PC-3 (cell line): ENCODE data around the gene VMAC. TPM values are rescaled to one million over a fixed set of nuclear protein-coding genes. Genes with fewer than 3 reads are reported as not detected.

ENCODE experiments used
- ATAC-seq: fragments of 200-7000 bp; cut with Tn5 transposase; 2 replicates; pipeline ENCODE4 v1.9.1; 2020; ENCODE audit warnings: mild to moderate bottlenecking, moderate library complexity
- BruUV-seq: library from RNA; stranded (reverse); fragments of 400-500 nt; replicated peaks from 2 replicates; lab custom pipeline; 2021; lab: Mats Ljungman, UMichigan
- CTCF ChIA-PET: fragments of 300-600 bp; sonication (Branson Sonifier 250); formaldehyde crosslinking; loops from one replicate; lab custom pipeline; 2022; ENCODE audit warnings: antibody characterized with exemption; lab: Charles Lee
- POLR2A ChIA-PET: fragments of 300-600 bp; sonication (Branson Sonifier 250); formaldehyde crosslinking; loops from one replicate; lab custom pipeline; 2022; ENCODE audit warnings: antibody characterized with exemption; ENCODE audit not compliant: unreplicated experiment; lab: Charles Lee
- DNase-seq: peaks from one replicate; pipeline ENCODE4 v3.0.0-alpha.2; 2015
- H2AFZ ChIP-seq: fragments of 300-600 bp; sonication (generic); 2 replicates; pipeline ENCODE4 v1.6.0; 2016; ENCODE audit warnings: antibody characterized with exemption, low read length
- H3F3A ChIP-seq: fragments of 300-600 bp; sonication (generic); one replicate; pipeline ENCODE4 v1.6.0; 2017; ENCODE audit warnings: antibody characterized with exemption, low read length, control low read depth, mild to moderate bottlenecking; ENCODE audit not compliant: unreplicated experiment
- H3K27ac ChIP-seq: fragments of 300-600 bp; sonication (generic); 2 replicates; pipeline ENCODE4 v1.5.1; 2016; ENCODE audit warnings: mild to moderate bottlenecking, low read length
- H3K27me3 ChIP-seq: fragments of 300-600 bp; sonication (generic); 2 replicates; pipeline ENCODE4 v1.6.1; 2016; ENCODE audit warnings: low read length, mixed read lengths
- H3K36me3 ChIP-seq: fragments of 300-600 bp; sonication (generic); 2 replicates; pipeline ENCODE4 v1.6.1; 2016; ENCODE audit warnings: low read depth, mixed run types, low read length, mixed read lengths
- H3K4me1 ChIP-seq: fragments of 300-600 bp; sonication (generic); 2 replicates; pipeline ENCODE4 v1.5.1; 2016; ENCODE audit warnings: low read length; ENCODE audit not compliant: insufficient read depth
- H3K4me2 ChIP-seq: fragments of 300-600 bp; sonication (generic); 2 replicates; pipeline ENCODE4 v1.6.0; 2016; ENCODE audit warnings: low read length
- H3K4me3 ChIP-seq: fragments of 300-600 bp; sonication (generic); 2 replicates; pipeline ENCODE4 v1.5.1; 2016; ENCODE audit warnings: mild to moderate bottlenecking, low read length, mixed read lengths
- H3K79me2 ChIP-seq: fragments of 300-600 bp; sonication (generic); 2 replicates; pipeline ENCODE4 v1.6.1; 2017; ENCODE audit warnings: low read length, mixed read lengths
- H3K9ac ChIP-seq: fragments of 300-600 bp; sonication (generic); 2 replicates; pipeline ENCODE4 v1.6.0; 2016; ENCODE audit warnings: mild to moderate bottlenecking, low read length
- H3K9me2 ChIP-seq: fragments of 300-600 bp; sonication (generic); replicated peaks from 2 replicates; pipeline ENCODE4 v1.6.1; 2016; ENCODE audit warnings: mixed run types, low read length, mixed read lengths
- H3K9me3 ChIP-seq: fragments of 300-600 bp; sonication (generic); 2 replicates; pipeline ENCODE4 v1.6.1; 2016; ENCODE audit warnings: low read length, mixed read lengths
- H4K20me1 ChIP-seq: fragments of 300-600 bp; sonication (generic); 2 replicates; pipeline ENCODE4 v1.6.1; 2016; ENCODE audit warnings: low read length, mixed read lengths
- EZH2 ChIP-seq: fragments of 300-600 bp; sonication (generic); IDR thresholded peaks from one replicate; pipeline ENCODE4 v1.6.1; 2017; ENCODE audit warnings: antibody characterized with exemption, mild to moderate bottlenecking, low read length; ENCODE audit not compliant: unreplicated experiment
- EZH2phosphoT487 ChIP-seq: fragments of 300-600 bp; sonication (generic); IDR thresholded peaks from 2 replicates; pipeline ENCODE4 v1.6.1; 2018; ENCODE audit warnings: mild to moderate bottlenecking, antibody characterized with exemption, low read length, borderline replicate concordance
- intact Hi-C: fragments of 100-400 bp; cut with micrococcal nuclease; formaldehyde crosslinking; loops from 2 replicates; pipeline ENCODE4 v1.9.0; 2023
- total RNA-seq: library from RNA; depleted of rRNA; stranded (reverse); fragments of >200 nt; gene quantifications from 2 replicates; pipeline ENCODE4 v1.2.3, GENCODE V29; 2014
- TF ChIP-seq, protein P1 (sequence below): fragments of 300-600 bp; sonication (generic); conservative IDR thresholded peaks from 2 replicates; pipeline ENCODE4 v1.5.1; 2017; ENCODE audit warnings: antibody characterized with exemption, low read depth, mild to moderate bottlenecking, low read length

Gene VMAC
- total RNA-seq, 1 experiment from 2014 or later, result 8.3 TPM

DNA sequence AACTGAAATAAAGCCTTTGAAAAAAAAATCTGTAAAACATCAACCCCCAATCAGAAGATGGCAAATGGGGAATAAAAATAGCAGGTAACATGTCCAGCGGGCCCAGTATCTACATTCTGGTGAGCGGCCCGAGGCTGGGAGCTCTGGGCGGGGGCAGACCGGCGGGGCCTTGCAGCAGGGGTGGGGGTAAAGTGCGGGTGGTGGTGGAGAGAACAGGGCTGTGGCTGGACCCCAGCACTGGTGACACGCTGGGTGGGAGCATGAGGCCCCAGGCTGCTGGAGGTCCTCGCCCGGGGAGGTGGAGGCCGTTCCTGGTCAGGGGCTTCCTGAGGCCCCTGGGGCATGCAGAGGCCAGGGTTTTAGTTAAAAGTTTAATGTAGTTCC is 11.1 kb downstream of the VMAC start:
- POLR2A ChIA-PET, result no interaction called here

GRCh38 chr19:5916181-5916708 is 11.6 kb downstream of the VMAC start:
- CTCF ChIA-PET, result no interaction called here
- TSS peak; percentile 11 for BruUV-seq
- ATAC-seq (no peak), DNase-seq (no peak)
- no peaks in the 10 kb centered on the region for H3K9me2 ChIP-seq
- intact Hi-C loops, result no loop called here
- TF ChIP-seq EZH2, result no peak
- TF ChIP-seq EZH2phosphoT487, result no peak
- TF ChIP-seq, protein P1, sequence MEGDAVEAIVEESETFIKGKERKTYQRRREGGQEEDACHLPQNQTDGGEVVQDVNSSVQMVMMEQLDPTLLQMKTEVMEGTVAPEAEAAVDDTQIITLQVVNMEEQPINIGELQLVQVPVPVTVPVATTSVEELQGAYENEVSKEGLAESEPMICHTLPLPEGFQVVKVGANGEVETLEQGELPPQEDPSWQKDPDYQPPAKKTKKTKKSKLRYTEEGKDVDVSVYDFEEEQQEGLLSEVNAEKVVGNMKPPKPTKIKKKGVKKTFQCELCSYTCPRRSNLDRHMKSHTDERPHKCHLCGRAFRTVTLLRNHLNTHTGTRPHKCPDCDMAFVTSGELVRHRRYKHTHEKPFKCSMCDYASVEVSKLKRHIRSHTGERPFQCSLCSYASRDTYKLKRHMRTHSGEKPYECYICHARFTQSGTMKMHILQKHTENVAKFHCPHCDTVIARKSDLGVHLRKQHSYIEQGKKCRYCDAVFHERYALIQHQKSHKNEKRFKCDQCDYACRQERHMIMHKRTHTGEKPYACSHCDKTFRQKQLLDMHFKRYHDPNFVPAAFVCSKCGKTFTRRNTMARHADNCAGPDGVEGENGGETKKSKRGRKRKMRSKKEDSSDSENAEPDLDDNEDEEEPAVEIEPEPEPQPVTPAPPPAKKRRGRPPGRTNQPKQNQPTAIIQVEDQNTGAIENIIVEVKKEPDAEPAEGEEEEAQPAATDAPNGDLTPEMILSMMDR, result no peak
- no peak overlapping the region for H3K4me3 ChIP-seq
- no peaks in the 10 kb centered on the region for H3F3A ChIP-seq
- H3K4me2 ChIP-seq, result peak overlapping the region; percentile 87
- no peak overlapping the region for H3K9ac ChIP-seq
- no peak overlapping the region for H2AFZ ChIP-seq
- no peaks in the 10 kb centered on the region for H4K20me1 ChIP-seq
- no peaks in the 10 kb centered on the region for H3K9me3 ChIP-seq
- H3K36me3 ChIP-seq, result peaks cover 24% of the 10 kb centered on the region; the same call in 1 of the 2 replicates
- H3K79me2 ChIP-seq, result 0 out of 2 replicates have a peak, but pooled peaks cover 5% of the 10 kb centered on the region
- H3K27me3 ChIP-seq, result no peaks in the 10 kb centered on the region
- H3K4me1 ChIP-seq, result peaks cover 28% of the 10 kb centered on the region
- POLR2A ChIA-PET, result no interaction called here
- H3K27ac ChIP-seq, result peak overlapping the region; percentile 84; the same call in 1 of the 2 replicates

More for the DNA sequence above, 11.1 kb downstream of the VMAC start:
- Histone ChIP-seq H3K9ac (peak overlapping the region; percentile 69), H3K27ac (peak overlapping the region; percentile 84), H3K79me2 (0 out of 2 replicates have a peak, but pooled peaks cover 5% of the 10 kb centered on the region), H3F3A (no peaks in the 10 kb centered on the region), H3K4me1 (peaks cover 28% of the 10 kb centered on the region), H2AFZ (no peak overlapping the region), H3K27me3 (no peaks in the 10 kb centered on the region), H3K9me3 (no peaks in the 10 kb centered on the region), H4K20me1 (no peaks in the 10 kb centered on the region), H3K36me3 (peaks cover 21% of the 10 kb centered on the region; the same call in 1 of the 2 replicates), H3K4me3 (peak overlapping the region; percentile 58; the same call in 1 of the 2 replicates), H3K4me2 (peak overlapping the region; percentile 87), H3K9me2 (no peaks in the 10 kb centered on the region)
- intact Hi-C loops, result loop anchor here (2.0 kb wide), 1 partner anchor 47 kb away; no protein-coding TSS in a partner anchor
- DNase-seq (no peak), ATAC-seq (no peak)
- BruUV-seq, result no TSS peak
- TF ChIP-seq EZH2 (no peak), EZH2phosphoT487 (no peak)
- TF ChIP-seq, protein P1, result no peak
- CTCF ChIA-PET, result no interaction called here

GRCh38 chr19:5917431-5918107 is 12.9 kb downstream of the VMAC start:
- POLR2A ChIA-PET, result no interaction called here

More at GRCh38 chr19:5917431-5918107, 12.9 kb downstream of the VMAC start:
- CTCF ChIA-PET, result no interaction called here
- intact Hi-C loops, result no loop called here
- peaks cover 28% of the 10 kb centered on the region for H3K4me1 ChIP-seq
- H3K9me3 ChIP-seq, result no peaks in the 10 kb centered on the region
- no peak overlapping the region for H3K9ac ChIP-seq
- BruUV-seq, result no TSS peak
- H3K4me2 ChIP-seq, result no peak overlapping the region
- ATAC-seq, result no peak
- no peaks in the 10 kb centered on the region for H3F3A ChIP-seq
- no peaks in the 10 kb centered on the region for H4K20me1 ChIP-seq
- H3K9me2 ChIP-seq, result no peaks in the 10 kb centered on the region
- H3K36me3 ChIP-seq, result peaks cover 35% of the 10 kb centered on the region
- no peak overlapping the region for H2AFZ ChIP-seq
- DNase-seq, result no peak
- 0 out of 2 replicates have a peak, but pooled peaks cover 5% of the 10 kb centered on the region for H3K79me2 ChIP-seq
- TF ChIP-seq, protein P1, result no peak
- TF ChIP-seq EZH2 (no peak), EZH2phosphoT487 (no peak)
- H3K27ac ChIP-seq, result no peak overlapping the region
- no peaks in the 10 kb centered on the region for H3K27me3 ChIP-seq
- no peak overlapping the region for H3K4me3 ChIP-seq
